Ishikawa (cell line): ENCODE measurements around the gene NRXN3.
A peak's percentile ranks its signal among the peaks of the same experiment; 100 is the strongest.

Source experiments
- CEBPB ChIP-seq: IDR thresholded peaks from 2 replicates; pipeline ENCODE4 v1.6.1; 2012
- CREB1 ChIP-seq: IDR thresholded peaks from 2 replicates; pipeline ENCODE4 v1.6.1; 2012; ENCODE audit warnings: low read depth
- EGR1 ChIP-seq: IDR thresholded peaks from 2 replicates; pipeline ENCODE4 v1.6.1; 2012
- EP300 ChIP-seq: IDR thresholded peaks from 2 replicates; pipeline ENCODE4 v1.6.1; 2012; ENCODE audit warnings: borderline replicate concordance
- FOXM1 ChIP-seq: IDR thresholded peaks from 2 replicates; pipeline ENCODE4 v1.6.1; 2012; ENCODE audit warnings: low read depth, borderline replicate concordance
- MAX ChIP-seq: IDR thresholded peaks from 2 replicates; pipeline ENCODE4 v1.6.1; 2012
- NFIC ChIP-seq: IDR thresholded peaks from 2 replicates; pipeline ENCODE4 v1.6.1; 2012
- RAD21 ChIP-seq: IDR thresholded peaks from 2 replicates; pipeline ENCODE4 v1.6.1; 2012; ENCODE audit warnings: low read depth
- REST ChIP-seq: IDR thresholded peaks from 2 replicates; pipeline ENCODE4 v1.6.1; 2012; ENCODE audit warnings: low read depth, mild to moderate bottlenecking
- TAF1 ChIP-seq: IDR thresholded peaks from 2 replicates; pipeline ENCODE4 v1.6.1; 2012; ENCODE audit warnings: low read depth, mild to moderate bottlenecking
- TCF12 ChIP-seq: IDR thresholded peaks from 2 replicates; pipeline ENCODE4 v1.6.1; 2012; ENCODE audit warnings: low read depth
- TEAD4 ChIP-seq: IDR thresholded peaks from 2 replicates; pipeline ENCODE4 v1.6.1; 2012
- USF1 ChIP-seq: IDR thresholded peaks from 2 replicates; pipeline ENCODE4 v1.6.1; 2012
- YY1 ChIP-seq: IDR thresholded peaks from 2 replicates; pipeline ENCODE4 v1.6.1; 2012; ENCODE audit warnings: low read depth
- ZBTB7A ChIP-seq: IDR thresholded peaks from 2 replicates; pipeline ENCODE4 v1.6.1; 2012; ENCODE audit warnings: low read depth

Gene NRXN3

GRCh38 chr14:78508023-78508422, 337.9 kb downstream of the NRXN3 start:
- TF ChIP-seq TAF1, result no peak
- no peak for TF ChIP-seq RAD21
- TF ChIP-seq MAX, result no peak
- no peak for TF ChIP-seq REST
- TF ChIP-seq CEBPB, result no peak
- no peak for TF ChIP-seq FOXM1
- TF ChIP-seq CREB1, result no peak
- TF ChIP-seq YY1, result no peak
- no peak for TF ChIP-seq TEAD4
- no peak for TF ChIP-seq TCF12
- no peak for TF ChIP-seq USF1
- no peak for TF ChIP-seq EP300
- TF ChIP-seq ZBTB7A, result no peak
- TF ChIP-seq NFIC, result no peak

GRCh38 chr14:78509516-78509915, 339.3 kb downstream of the NRXN3 start:
- no peak for TF ChIP-seq NFIC
- no peak for TF ChIP-seq EGR1
- TF ChIP-seq TEAD4, result no peak
- TF ChIP-seq CEBPB, result no peak
- TF ChIP-seq USF1, result no peak
- TF ChIP-seq RAD21, result no peak
- TF ChIP-seq MAX, result no peak
- no peak for TF ChIP-seq CREB1
- TF ChIP-seq TAF1, result no peak
- TF ChIP-seq TCF12, result no peak
- no peak for TF ChIP-seq EP300
- no peak for TF ChIP-seq ZBTB7A
- no peak for TF ChIP-seq FOXM1

- TF ChIP-seq FOXM1 (no peak), TEAD4 (no peak), MAX (no peak), NFIC (no peak), REST (no peak), USF1 (no peak), EGR1 (no peak), ZBTB7A (no peak)
Observed at GRCh38 chr14:78512021-78512420, 341.8 kb downstream of the NRXN3 start.

- TF ChIP-seq REST (peak; percentile 91), TCF12 (no peak), USF1 (no peak), YY1 (no peak)
Observed at GRCh38 chr14:78519863-78520262, 349.7 kb downstream of the NRXN3 start.
